MCF 10A (cell line): Measurements from ENCODE around the gene GTF2E1. TPM values are rescaled to one million over a fixed set of nuclear protein-coding genes. Genes with fewer than 3 reads are reported as not detected.

Experiments used
- BruUV-seq: library from RNA; stranded (reverse); fragments of 400-500 nt; replicated peaks from 2 replicates; lab custom pipeline; 2021; lab: Mats Ljungman, UMichigan
- CTCF ChIA-PET: fragments of 300-600 bp; sonication (Branson Sonifier 250); formaldehyde crosslinking; extraction: SDS; loops from one replicate; lab custom pipeline; 2021; ENCODE audit warnings: antibody characterized with exemption, inconsistent platforms; lab: Yijun Ruan, JAX
- POLR2A ChIA-PET: fragments of 300-600, 350-650 bp; sonication (Branson Sonifier 250); formaldehyde crosslinking; extraction: SDS; loops from one replicate; lab custom pipeline; 2020; ENCODE audit warnings: antibody characterized with exemption, inconsistent platforms; lab: Yijun Ruan, JAX
- DNase-seq: peaks from one replicate; pipeline ENCODE4 v3.0.0-alpha.2; 2018; ENCODE audit not compliant: unreplicated experiment
- H3K27ac Mint-ChIP-seq: one replicate; pipeline ENCODE4 v1.8.0; 2022; ENCODE audit warnings: mild to moderate bottlenecking, low read depth, mixed read lengths; ENCODE audit not compliant: unreplicated experiment
- H3K27me3 Mint-ChIP-seq: one replicate; pipeline ENCODE4 v1.8.0; 2022; ENCODE audit warnings: mixed read lengths; ENCODE audit not compliant: insufficient read depth, unreplicated experiment
- H3K36me3 Mint-ChIP-seq: one replicate; pipeline ENCODE4 v1.8.0; 2022; ENCODE audit warnings: mild to moderate bottlenecking, moderate library complexity, mixed read lengths; ENCODE audit not compliant: insufficient read depth, unreplicated experiment
- H3K4me1 Mint-ChIP-seq: one replicate; pipeline ENCODE4 v1.8.0; 2022; ENCODE audit warnings: mixed read lengths; ENCODE audit not compliant: insufficient read depth, unreplicated experiment
- H3K4me3 Mint-ChIP-seq: one replicate; pipeline ENCODE4 v1.8.0; 2022; ENCODE audit warnings: mild to moderate bottlenecking, moderate library complexity, mixed read lengths; ENCODE audit not compliant: unreplicated experiment
- H3K9me3 Mint-ChIP-seq: one replicate; pipeline ENCODE4 v1.8.0; 2022; ENCODE audit warnings: mixed read lengths; ENCODE audit not compliant: unreplicated experiment
- intact Hi-C: fragments of 100-400 bp; cut with micrococcal nuclease; formaldehyde crosslinking; loops from 2 replicates; pipeline ENCODE4 v1.14.1; 2022
- total RNA-seq: library from RNA; stranded (reverse); gene quantifications from 2 replicates; pipeline ENCODE4 v1.2.3, GENCODE V29; 2022
- TF ChIP-seq, protein P1 (sequence below): fragments of 200-600 bp; IDR thresholded peaks from one replicate; pipeline ENCODE4 v1.8.0; 2022; ENCODE audit warnings: antibody characterized with exemption, mild to moderate bottlenecking; ENCODE audit not compliant: unreplicated experiment

Gene GTF2E1
- total RNA-seq, 1 experiment from 2014 or later = 18.0 TPM

GRCh38 chr3:120791010-120791409 is 48.5 kb downstream of the GTF2E1 start:
- Mint-ChIP-seq H3K4me3 (no peak overlapping the region), H3K4me1 (peaks cover 8% of the 10 kb centered on the region), H3K9me3 (no peaks in the 10 kb centered on the region), H3K27ac (no peak overlapping the region), H3K36me3 (no peaks in the 10 kb centered on the region), H3K27me3 (no peaks in the 10 kb centered on the region)
- CTCF ChIA-PET = interaction anchor here (5.2 kb wide), 2 partner anchors 230 to 371 kb away, joined by 41 to 111 read pairs; no protein-coding TSS in a partner anchor
- TF ChIP-seq, protein P1, sequence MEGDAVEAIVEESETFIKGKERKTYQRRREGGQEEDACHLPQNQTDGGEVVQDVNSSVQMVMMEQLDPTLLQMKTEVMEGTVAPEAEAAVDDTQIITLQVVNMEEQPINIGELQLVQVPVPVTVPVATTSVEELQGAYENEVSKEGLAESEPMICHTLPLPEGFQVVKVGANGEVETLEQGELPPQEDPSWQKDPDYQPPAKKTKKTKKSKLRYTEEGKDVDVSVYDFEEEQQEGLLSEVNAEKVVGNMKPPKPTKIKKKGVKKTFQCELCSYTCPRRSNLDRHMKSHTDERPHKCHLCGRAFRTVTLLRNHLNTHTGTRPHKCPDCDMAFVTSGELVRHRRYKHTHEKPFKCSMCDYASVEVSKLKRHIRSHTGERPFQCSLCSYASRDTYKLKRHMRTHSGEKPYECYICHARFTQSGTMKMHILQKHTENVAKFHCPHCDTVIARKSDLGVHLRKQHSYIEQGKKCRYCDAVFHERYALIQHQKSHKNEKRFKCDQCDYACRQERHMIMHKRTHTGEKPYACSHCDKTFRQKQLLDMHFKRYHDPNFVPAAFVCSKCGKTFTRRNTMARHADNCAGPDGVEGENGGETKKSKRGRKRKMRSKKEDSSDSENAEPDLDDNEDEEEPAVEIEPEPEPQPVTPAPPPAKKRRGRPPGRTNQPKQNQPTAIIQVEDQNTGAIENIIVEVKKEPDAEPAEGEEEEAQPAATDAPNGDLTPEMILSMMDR = no peak
- intact Hi-C loops = no loop called here
- BruUV-seq = no TSS peak
- no peak for DNase-seq
- POLR2A ChIA-PET = no interaction called here

GRCh38 chr3:120791913-120792312 is 49.4 kb downstream of the GTF2E1 start:
- POLR2A ChIA-PET = no interaction called here
- Mint-ChIP-seq H3K27ac (no peak overlapping the region), H3K36me3 (no peaks in the 10 kb centered on the region), H3K27me3 (no peaks in the 10 kb centered on the region), H3K4me3 (no peak overlapping the region), H3K9me3 (no peaks in the 10 kb centered on the region), H3K4me1 (peaks cover 8% of the 10 kb centered on the region)
- TF ChIP-seq, protein P1 = no peak
- DNase-seq = peak; percentile 9
- intact Hi-C loops = no loop called here
- no TSS peak for BruUV-seq
- CTCF ChIA-PET = interaction anchor here (1.0 to 5.2 kb wide), 4 partner anchors 225 to 372 kb away, joined by 3 to 111 read pairs (median 48); no protein-coding TSS in a partner anchor

DNA sequence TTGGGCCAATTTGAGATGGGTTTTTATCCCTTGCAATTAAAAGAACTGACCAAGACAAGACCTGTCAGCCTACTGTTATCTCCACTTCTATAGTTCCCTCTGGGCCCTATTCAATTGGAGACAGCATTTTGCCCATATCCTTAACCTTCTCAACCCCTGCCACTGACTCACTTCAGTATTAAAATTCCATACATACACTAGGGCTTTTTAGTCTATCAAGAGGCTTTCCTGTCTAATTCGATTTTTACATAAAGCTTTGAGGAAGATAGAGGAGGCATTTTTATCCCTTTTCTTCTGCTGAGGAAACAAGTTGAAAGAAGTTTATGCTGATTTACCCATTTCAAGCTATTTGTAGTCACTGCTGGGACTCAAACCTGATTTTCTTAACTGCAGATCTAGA is 51.1 kb downstream of the GTF2E1 start:
- BruUV-seq = no TSS peak
- peaks cover 8% of the 10 kb centered on the region for H3K4me1 Mint-ChIP-seq
- intact Hi-C loops = no loop called here
- no peak for DNase-seq
- TF ChIP-seq, protein P1 = no peak
- no peak overlapping the region for H3K4me3 Mint-ChIP-seq
- H3K36me3 Mint-ChIP-seq = no peaks in the 10 kb centered on the region
- POLR2A ChIA-PET = no interaction called here
- H3K9me3 Mint-ChIP-seq = no peaks in the 10 kb centered on the region
- H3K27me3 Mint-ChIP-seq = no peaks in the 10 kb centered on the region
- no peak overlapping the region for H3K27ac Mint-ChIP-seq
- CTCF ChIA-PET = interaction anchor here (0.6 to 5.2 kb wide), 11 partner anchors 11 to 393 kb away, joined by 3 to 111 read pairs (median 12); no protein-coding TSS in a partner anchor

DNA sequence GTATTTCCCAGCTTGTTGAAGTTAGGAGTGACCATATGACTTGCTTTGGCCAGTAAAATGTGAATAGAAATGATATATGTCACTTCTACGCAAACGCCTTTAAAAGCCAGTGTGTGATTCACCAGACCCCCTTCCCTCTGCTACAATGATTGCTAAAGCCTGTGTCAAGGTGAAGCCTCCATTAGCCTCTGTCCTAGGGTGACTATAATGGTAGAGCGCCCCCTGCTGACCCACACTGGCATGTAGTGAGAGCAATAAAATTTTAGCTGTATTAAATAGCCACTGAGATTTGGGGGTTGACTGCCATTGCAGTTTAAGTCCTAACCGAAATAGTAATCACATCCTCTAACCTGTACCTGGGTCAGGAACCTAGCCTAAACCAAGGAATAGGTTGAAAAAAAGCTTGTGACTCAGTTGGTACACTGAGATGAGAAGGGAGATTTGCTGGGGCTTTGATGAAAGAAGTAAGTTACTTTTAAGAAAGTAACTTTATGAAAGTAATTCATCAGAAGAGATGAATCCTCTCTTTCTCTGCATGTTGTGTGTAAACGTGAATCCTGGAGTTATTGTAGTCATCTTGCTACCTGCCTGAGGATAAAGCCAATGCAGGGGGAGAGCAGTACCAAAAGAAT is 52.6 kb downstream of the GTF2E1 start:
- TF ChIP-seq, protein P1 = peak; percentile 87
- peak; percentile 87 for DNase-seq
- Mint-ChIP-seq H3K27ac (no peak overlapping the region), H3K36me3 (no peaks in the 10 kb centered on the region), H3K9me3 (no peaks in the 10 kb centered on the region), H3K4me3 (no peak overlapping the region), H3K27me3 (no peaks in the 10 kb centered on the region), H3K4me1 (peaks cover 8% of the 10 kb centered on the region)
- CTCF ChIA-PET = interaction anchor here (0.6 to 5.2 kb wide), 54 partner anchors 10 to 1911 kb away, joined by 3 to 111 read pairs (median 4); partner anchors contain the start of gene NDUFB4
- POLR2A ChIA-PET = interaction anchor here (0.6 to 1.2 kb wide), 4 partner anchors 18 to 350 kb away, joined by 3 to 4 read pairs (median 3); partner anchors contain the start of gene NDUFB4
- no TSS peak for BruUV-seq
- intact Hi-C loops = loop anchor here (1.0 to 5.0 kb wide), 4 partner anchors 172 to 553 kb away; no protein-coding TSS in a partner anchor
